Suppressor macrophage treated with lipopolysaccharide for 4 hours (primary cell): ENCODE data around the gene HMOX1.
"Not testable (repeated sequence)": the region's sequence is repeated elsewhere in the genome, so short reads cannot be mapped to it uniquely, and the experiment has no call there.

Experiments
- DNase-seq: peaks from one replicate; pipeline ENCODE4 v3.0.0-alpha.2; 2020

The HMOX1 gene

GRCh38 chr22:35437049-35437448 lies 56.2 kb downstream of the HMOX1 start:
- no peak for DNase-seq

GRCh38 chr22:35438673-35439364 lies 57.9 kb downstream of the HMOX1 start:
- not testable (repeated sequence) for DNase-seq

GRCh38 chr22:35439365-35439717 lies 58.4 kb downstream of the HMOX1 start:
- no peak for DNase-seq

- no peak for DNase-seq
Measured at GRCh38 chr22:35440129-35440528, 59.2 kb downstream of the HMOX1 start.

GRCh38 chr22:35441489-35442100 lies 60.7 kb downstream of the HMOX1 start:
- no peak for DNase-seq

GRCh38 chr22:35442471-35442870 lies 61.6 kb downstream of the HMOX1 start:
- no peak for DNase-seq

- DNase-seq = no peak
Measured at GRCh38 chr22:35443338-35443737, 62.4 kb downstream of the HMOX1 start.
